H1 (cell line): Measurements from ENCODE around the gene KCNH4. TPM values are rescaled to one million over a fixed set of nuclear protein-coding genes. Genes with fewer than 3 reads are reported as not detected.

ENCODE experiments used
- CTCF ChIA-PET: fragments of 300-600 bp; sonication (Branson Sonifier 250); formaldehyde crosslinking; loops from one replicate; lab custom pipeline; 2021; ENCODE audit not compliant: partially characterized antibody; lab: Charles Lee
- POLR2A ChIA-PET: fragments of 300-600 bp; sonication (Branson Sonifier 250); formaldehyde crosslinking; loops from one replicate; lab custom pipeline; 2021; ENCODE audit warnings: inconsistent platforms; ENCODE audit not compliant: partially characterized antibody; lab: Charles Lee
- DNase-seq, 2 experiments: peaks; one replicate each; pipeline versions ENCODE4 v3.0.0 to v3.0.0-alpha.2; 2010 to 2022; ENCODE audit warnings: low spot score in 2 of 2, low read depth in 1 of 2, mixed read lengths in 1 of 2
- FAIRE-seq: peaks from 2 replicates; lab custom pipeline; 2011; peaks lifted over from hg19 to GRCh38; lab: Jason Lieb, UNC
- H2AFZ ChIP-seq: 2 replicates; pipeline ENCODE4 v1.8.1; 2012; ENCODE audit warnings: low read length, inconsistent platforms
- H2AK5ac ChIP-seq: 2 replicates; pipeline ENCODE4 v1.6.1; 2013; ENCODE audit warnings: low read depth, low read length
- H2BK120ac ChIP-seq: replicated peaks from 2 replicates; pipeline ENCODE3; 2013; ENCODE audit warnings: low read depth, low read length, inconsistent platforms
- H2BK12ac ChIP-seq: 2 replicates; pipeline ENCODE4 v1.6.1; 2013; ENCODE audit warnings: low read depth, low read length
- H2BK15ac ChIP-seq: 2 replicates; pipeline ENCODE4 v1.6.1; 2013; ENCODE audit warnings: low read length
- H2BK20ac ChIP-seq: 2 replicates; pipeline ENCODE4 v1.6.1; 2013; ENCODE audit warnings: low read length
- H2BK5ac ChIP-seq: 2 replicates; pipeline ENCODE4 v1.6.1; 2013; ENCODE audit warnings: low read depth, low read length
- H3K14ac ChIP-seq: 2 replicates; pipeline ENCODE4 v1.6.1; 2013; ENCODE audit warnings: inconsistent platforms; ENCODE audit not compliant: insufficient read length
- H3K18ac ChIP-seq: 2 replicates; pipeline ENCODE4 v1.6.1; 2013; ENCODE audit warnings: low read length; ENCODE audit errors: extremely low read depth
- H3K23ac ChIP-seq: 2 replicates; pipeline ENCODE4 v1.6.1; 2013; ENCODE audit warnings: inconsistent platforms; ENCODE audit not compliant: insufficient read length
- H3K23me2 ChIP-seq: 2 replicates; pipeline ENCODE4 v1.6.1; 2013; ENCODE audit warnings: low read depth, low read length
- H3K27ac ChIP-seq: 2 replicates; pipeline ENCODE4 v1.6.1; 2011; ENCODE audit warnings: low read depth, low read length, inconsistent platforms
- H3K27me3 ChIP-seq, 4 experiments: replicated peaks in 1 of 4; 1 replicate in 1 of 4; 2 replicates in 3 of 4; pipeline versions ENCODE4 v1.6.1 to v1.8.1; 2011 to 2013; ENCODE audit warnings: low read length in 3 of 4, mild to moderate bottlenecking in 3 of 4, inconsistent platforms in 2 of 4, mixed read lengths in 2 of 4, moderate library complexity in 1 of 4; ENCODE audit not compliant: control insufficient read depth in 3 of 4, insufficient read depth in 3 of 4; ENCODE audit errors: extremely low read depth in 1 of 4
- H3K36me3 ChIP-seq, 4 experiments: 2 replicates each; pipeline versions ENCODE4 v1.6.1 to v1.8.1; 2011 to 2013; ENCODE audit warnings: mild to moderate bottlenecking in 4 of 4, low read length in 3 of 4, moderate library complexity in 2 of 4, control low read depth in 1 of 4, inconsistent platforms in 1 of 4; ENCODE audit not compliant: insufficient read depth in 4 of 4, control insufficient read depth in 2 of 4
- H3K4ac ChIP-seq: replicated peaks from 2 replicates; pipeline ENCODE3; 2013; ENCODE audit warnings: low read length, low read depth, mixed read lengths, inconsistent platforms; ENCODE audit not compliant: insufficient read length
- H3K4me1 ChIP-seq, 4 experiments: replicated peaks in 1 of 4; 1 replicate in 1 of 4; 2 replicates in 3 of 4; pipeline versions ENCODE4 v1.6.1 to v1.8.1; 2011 to 2013; ENCODE audit warnings: low read length in 3 of 4, inconsistent platforms in 2 of 4, mixed read lengths in 1 of 4; ENCODE audit not compliant: insufficient read depth in 4 of 4, control insufficient read depth in 3 of 4
- H3K4me2 ChIP-seq, 2 experiments: 2 replicates each; pipeline versions ENCODE4 v1.6.1 to v1.8.1; 2011 to 2013; ENCODE audit warnings: low read depth in 2 of 2, low read length in 2 of 2, control low read depth in 1 of 2, inconsistent platforms in 1 of 2, mild to moderate bottlenecking in 1 of 2; ENCODE audit not compliant: insufficient read depth in 1 of 2
- H3K4me3 ChIP-seq, 4 experiments: fragments of 200-600, 300-600 bp in 1 of 4; sonication (generic), shearing (Covaris generic), sonication (Bioruptor Twin) in 1 of 4; 2 replicates each; pipeline versions ENCODE4 v1.5.1 to v1.8.1; 2011 to 2016; ENCODE audit warnings: low read length in 4 of 4, low read depth in 3 of 4, control low read depth in 2 of 4, inconsistent platforms in 2 of 4, mild to moderate bottlenecking in 2 of 4, mixed read lengths in 1 of 4, moderate library complexity in 1 of 4; ENCODE audit not compliant: insufficient read depth in 2 of 4; ENCODE audit errors: extremely low read depth in 1 of 4
- H3K56ac ChIP-seq: replicated peaks from 2 replicates; pipeline ENCODE3; 2013; ENCODE audit warnings: low read depth, mild to moderate bottlenecking, mixed read lengths, low read length, inconsistent platforms; ENCODE audit not compliant: insufficient read length
- H3K79me1 ChIP-seq: 2 replicates; pipeline ENCODE4 v1.6.1; 2013; ENCODE audit warnings: low read depth, low read length, control low read depth
- H3K79me2 ChIP-seq, 2 experiments: 2 replicates each; pipeline versions ENCODE4 v1.6.1 to v1.8.1; 2012 to 2013; ENCODE audit warnings: low read length in 2 of 2, mild to moderate bottlenecking in 2 of 2, inconsistent platforms in 1 of 2; ENCODE audit not compliant: insufficient read depth in 2 of 2, control insufficient read depth in 1 of 2
- H3K9ac ChIP-seq, 4 experiments: replicated peaks in 1 of 4; 1 replicate in 1 of 4; 2 replicates in 3 of 4; pipeline versions ENCODE4 v1.6.1 to v1.8.1; 2011 to 2013; ENCODE audit warnings: low read depth in 3 of 4, low read length in 3 of 4, control low read depth in 2 of 4, mild to moderate bottlenecking in 2 of 4, moderate library complexity in 2 of 4, inconsistent platforms in 1 of 4; ENCODE audit errors: extremely low read depth in 1 of 4
- H3K9me3 ChIP-seq, 2 experiments: 2 replicates each; pipeline versions ENCODE4 v1.6.1 to v1.8.1; 2012 to 2013; ENCODE audit warnings: mild to moderate bottlenecking in 2 of 2, moderate library complexity in 2 of 2, control low read depth in 1 of 2, inconsistent platforms in 1 of 2, low read depth in 1 of 2, low read length in 1 of 2, mixed read lengths in 1 of 2; ENCODE audit not compliant: insufficient read depth in 2 of 2
- H4K20me1 ChIP-seq, 2 experiments: replicated peaks in 1 of 2; 2 replicates each; pipeline versions ENCODE3 to v1.8.1; 2011 to 2013; ENCODE audit warnings: inconsistent platforms in 2 of 2, low read length in 2 of 2, mild to moderate bottlenecking in 1 of 2; ENCODE audit not compliant: insufficient read depth in 2 of 2, control insufficient read depth in 1 of 2
- H4K5ac ChIP-seq: 2 replicates; pipeline ENCODE4 v1.6.1; 2013; ENCODE audit warnings: low read length, low read depth, mixed read lengths, inconsistent platforms; ENCODE audit not compliant: insufficient read length
- H4K8ac ChIP-seq: 2 replicates; pipeline ENCODE4 v1.8.0; 2013; ENCODE audit warnings: mild to moderate bottlenecking, moderate library complexity, low read length, inconsistent platforms; ENCODE audit not compliant: insufficient read depth; ENCODE audit errors: extremely low read depth
- H4K91ac ChIP-seq: replicated peaks from 2 replicates; pipeline ENCODE3; 2013; ENCODE audit warnings: low read length, mixed read lengths, inconsistent platforms; ENCODE audit not compliant: insufficient read length
- POLR2AphosphoS5 ChIP-seq: IDR thresholded peaks from 2 replicates; pipeline ENCODE4 v1.6.1; 2011; ENCODE audit warnings: low read depth, low read length
- TAF7 ChIP-seq: optimal IDR thresholded peaks from 2 replicates; pipeline ENCODE3; 2011; ENCODE audit warnings: low read depth, mild to moderate bottlenecking, inconsistent platforms, low read length, moderate library complexity, borderline replicate concordance
- TBP ChIP-seq: IDR thresholded peaks from 2 replicates; pipeline ENCODE4 v1.6.1; 2011; ENCODE audit warnings: low read depth, low read length, improper control_type of control experiment
- WGBS, 2 experiments: shearing (Covaris generic) in 1 of 2; methylation state at CpG; one replicate each; pipeline versions ENCODE4 v1.1.6 to v1.1.7; 2013 to 2015; ENCODE audit warnings: low lambda C conversion rate in 2 of 2, mixed read lengths in 2 of 2, inconsistent platforms in 1 of 2, low coverage in 1 of 2, missing lambda C conversion rate in 1 of 2; ENCODE audit not compliant: insufficient replicate concordance in 2 of 2, insufficient coverage in 1 of 2, insufficient read length in 1 of 2; ENCODE audit errors: extremely low coverage in 1 of 2, missing lambda C conversion rate in 1 of 2; 5-methylcytosine and 5-hydroxymethylcytosine counted together
- polyA plus RNA-seq, 7 experiments: library from polyadenylated mRNA; depleted of rRNA in 3 of 7; stranded (reverse) in 5 of 7; unstranded in 2 of 7; fragments of >200 nt in 5 of 7; fragments of 200-250 nt in 2 of 7; gene quantifications; 1 replicate in 5 of 7; 2 replicates in 1 of 7; 4 replicates in 1 of 7; pipeline versions ENCODE4 v1.2.1 to v1.2.3, GENCODE V29; 2011 to 2013; ENCODE audit warnings: missing spikeins in 2 of 7, mixed read lengths in 2 of 7
- total RNA-seq: library from RNA; stranded (reverse); fragmentation: NEBNext Ultra II Directional; extraction: Animal tissue kit (Norgen Biotek cat#: 25700); gene quantifications from 2 replicates; pipeline ENCODE4 v1.2.1, GENCODE V29; 2021

The KCNH4 gene
- total and polyA plus RNA-seq, 2 of the 8 experiments (the other 6 are each of a cell fraction or from before 2014, with no cell fraction given): 0.44 to 0.47 TPM

- Histone ChIP-seq H4K20me1 (no peaks in the 10 kb centered on the region), H3K4me1 (peaks cover 0 to 8% (median 4%) of the 10 kb centered on the region in 4 experiments; a peak in 5 of 7 replicates), H3K4ac (no peak overlapping the region), H3K4me3 (no peak overlapping the region), H3K36me3 (no peaks in the 10 kb centered on the region), H3K9me3 (no peaks in the 10 kb centered on the region), H2BK20ac (no peak overlapping the region), H3K56ac (no peak overlapping the region), H2AK5ac (no peak overlapping the region), H3K23ac (no peak overlapping the region), H4K91ac (no peak overlapping the region), H2BK5ac (no peak overlapping the region), H3K4me2 (no peak overlapping the region), H3K14ac (no peak overlapping the region), H2BK120ac (no peak overlapping the region), H2AFZ (no peak overlapping the region), H3K9ac (no peak overlapping the region), H4K5ac (no peak overlapping the region), H2BK15ac (no peak overlapping the region), H2BK12ac (no peak overlapping the region), H3K79me2 (no peaks in the 10 kb centered on the region), H3K79me1 (no peaks in the 10 kb centered on the region), H3K18ac (no peak overlapping the region), H3K27me3 (no peaks in the 10 kb centered on the region), H3K23me2 (peaks cover 4% of the 10 kb centered on the region; the same call in 1 of the 2 replicates), H4K8ac (no peak overlapping the region; the same call in 1 of the 2 replicates), H3K27ac (no peak overlapping the region)
- no peak for DNase-seq
- no peak for FAIRE-seq
- CTCF ChIA-PET: interaction anchor here (1.0 to 2.2 kb wide), 3 partner anchors 19 to 44 kb away, joined by 3 to 5 read pairs (median 4); partner anchors contain the start of gene GHDC
- WGBS, 2 experiments: 93% methylated on average over 7 of the region's 7 CpGs; no CpG with 5 or more reads in 1 of the 2 experiments
- POLR2A ChIA-PET: interaction anchor here (0.9 kb wide), 1 partner anchor 242 kb away, joined by 3 read pairs; the partner anchor contains the start of gene ACLY
- no peak for TF ChIP-seq TBP
- TF ChIP-seq TAF7: no peak
- no peak for TF ChIP-seq POLR2AphosphoS5
Measured at GRCh38 chr17:42160531-42160910, 20.4 kb downstream of the KCNH4 start.
